ENCODE results near the gene LRRK1.

LRRK1 gene

GRCh38 chr15:101056366-101057334 lies 137.5 kb downstream of the LRRK1 start:
- DNase-seq (ENCODE audit: low spot score): no peak

- DNase-seq (ENCODE audit: low spot score): no peak
These were observed 138.8 kb downstream of the LRRK1 start for GRCh38 chr15:101057841-101058407.

- DNase-seq (ENCODE audit: low spot score): no peak
These were observed 139.6 kb downstream of the LRRK1 start for GRCh38 chr15:101058735-101059134.

- DNase-seq (ENCODE audit: low spot score): no peak
These were observed 140.5 kb downstream of the LRRK1 start for GRCh38 chr15:101059381-101060341.

GRCh38 chr15:101060576-101061551 lies 141.7 kb downstream of the LRRK1 start:
- DNase-seq (ENCODE audit: low spot score): no peak

GRCh38 chr15:101062063-101062462 lies 142.9 kb downstream of the LRRK1 start:
- no peak for DNase-seq (ENCODE audit: low spot score)

GRCh38 chr15:101062471-101063171 lies 143.5 kb downstream of the LRRK1 start:
- no peak for DNase-seq (ENCODE audit: low spot score)

- DNase-seq (ENCODE audit: low spot score): no peak
These were observed 144.1 kb downstream of the LRRK1 start for GRCh38 chr15:101063212-101063611.

- DNase-seq (ENCODE audit: low spot score): no peak
These were observed 145.0 kb downstream of the LRRK1 start for GRCh38 chr15:101063891-101064794.

GRCh38 chr15:101064795-101065569 lies 145.8 kb downstream of the LRRK1 start:
- no peak for DNase-seq (ENCODE audit: low spot score)

- DNase-seq (ENCODE audit: low spot score): no peak
These were observed 146.5 kb downstream of the LRRK1 start for GRCh38 chr15:101065570-101066221.

- DNase-seq (ENCODE audit: low spot score): no peak
These were observed 147.6 kb downstream of the LRRK1 start for GRCh38 chr15:101066501-101067408.

- DNase-seq (ENCODE audit: low spot score): no peak
These were observed 148.7 kb downstream of the LRRK1 start for GRCh38 chr15:101067660-101068522.

GRCh38 chr15:101068523-101068960 lies 149.4 kb downstream of the LRRK1 start:
- no peak for DNase-seq (ENCODE audit: low spot score)

GRCh38 chr15:101068961-101069653 lies 149.9 kb downstream of the LRRK1 start:
- peak; percentile 13 for DNase-seq (ENCODE audit: low spot score)
